Measurements from ENCODE around the gene TMEM37. TPM values are rescaled to one million over a fixed set of nuclear protein-coding genes. Genes with fewer than 3 reads are reported as not detected.

TMEM37 gene
- total and polyA plus RNA-seq, 2 of the 13 experiments (the other 11 are each of a cell fraction or from before 2014, with no cell fraction given), result 37.7 to 115 TPM

GRCh38 chr2:119476301-119477112 lies 44.9 kb downstream of the TMEM37 start (continued):
- TF ChIP-seq FOXJ3 (CRISPR knock-in tag; IDR thresholded peaks at IDR 0.05; ENCODE audit: borderline replicate concordance), result no peak
- TF ChIP-seq ZNF547 (CRISPR knock-in tag; IDR thresholded peaks at IDR 0.05), result peak; percentile 57; the same call in 1 of the 2 replicates
- TF ChIP-seq TFDP1 (CRISPR knock-in tag; IDR thresholded peaks at IDR 0.05; ENCODE audit: borderline replicate concordance), result no peak
- no peak for TF ChIP-seq E2F5 (CRISPR knock-in tag; conservative IDR thresholded peaks at IDR 0.05)
- TF ChIP-seq, protein P1, sequence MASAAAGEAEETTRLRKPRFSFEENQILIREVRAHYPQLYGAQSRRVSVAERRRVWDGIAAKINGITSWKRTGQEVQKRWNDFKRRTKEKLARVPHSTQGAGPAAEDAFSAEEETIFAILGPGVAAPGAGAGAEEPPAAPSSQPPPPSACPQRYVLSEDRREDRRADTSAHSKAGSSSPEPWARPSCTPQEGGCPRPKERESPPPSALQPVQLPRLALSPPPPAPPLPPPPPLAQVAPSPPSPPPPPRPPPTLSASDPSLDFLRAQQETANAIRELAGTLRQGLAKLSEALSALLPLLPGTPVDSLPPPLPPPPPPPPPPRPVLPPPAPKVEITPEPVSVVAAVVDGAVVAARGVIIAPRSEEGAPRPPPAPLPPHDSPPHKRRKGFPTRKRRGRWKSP (CRISPR knock-in tag; IDR thresholded peaks at IDR 0.05), result no peak
- no peak for TF ChIP-seq ZNF549 (CRISPR knock-in tag; IDR thresholded peaks at IDR 0.05)
- TF ChIP-seq GABPB1 (CRISPR knock-in tag; IDR thresholded peaks at IDR 0.05), result peak; percentile 59
- no peak for TF ChIP-seq ZNF530 (CRISPR knock-in tag; IDR thresholded peaks at IDR 0.05; ENCODE audit: low read depth)
- TF ChIP-seq FIP1L1 (IDR thresholded peaks at IDR 0.05; ENCODE audit: borderline replicate concordance, insufficient read depth, low read depth, low read length), result no peak
- TF ChIP-seq PCBP1 (IDR thresholded peaks at IDR 0.05; ENCODE audit: borderline replicate concordance, low read depth, low read length), result no peak
- no peak for TF ChIP-seq NFE2L1 (CRISPR knock-in tag; IDR thresholded peaks at IDR 0.05; ENCODE audit: borderline replicate concordance)
- peak; percentile 75; the same call in 1 of the 2 replicates for TF ChIP-seq ZNF350 (CRISPR knock-in tag; IDR thresholded peaks at IDR 0.05; ENCODE audit: borderline replicate concordance, low read depth)
- no peak for TF ChIP-seq ZNF550 (CRISPR knock-in tag; IDR thresholded peaks at IDR 0.05; ENCODE audit: borderline replicate concordance)
- TF ChIP-seq TGIF2 (CRISPR knock-in tag; IDR thresholded peaks at IDR 0.05), result peak; percentile 87
- TF ChIP-seq ZNF383 (CRISPR knock-in tag; IDR thresholded peaks at IDR 0.05; ENCODE audit: borderline replicate concordance), result no peak
- no peak for TF ChIP-seq ZNF781 (CRISPR knock-in tag; IDR thresholded peaks at IDR 0.05; ENCODE audit: borderline replicate concordance, not compliant biosample characterization)
- peak; percentile 81; the same call in 1 of the 2 replicates for TF ChIP-seq SMAD1 (CRISPR knock-in tag; IDR thresholded peaks at IDR 0.05; ENCODE audit: borderline replicate concordance, low read depth)
- TF ChIP-seq, protein P2, sequence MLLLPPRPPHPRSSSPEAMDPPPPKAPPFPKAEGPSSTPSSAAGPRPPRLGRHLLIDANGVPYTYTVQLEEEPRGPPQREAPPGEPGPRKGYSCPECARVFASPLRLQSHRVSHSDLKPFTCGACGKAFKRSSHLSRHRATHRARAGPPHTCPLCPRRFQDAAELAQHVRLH (CRISPR knock-in tag; IDR thresholded peaks at IDR 0.05; ENCODE audit: borderline replicate concordance, low read depth), result peak; percentile 73; the same call in 1 of the 2 replicates
- no peak for TF ChIP-seq ZNF18 (CRISPR knock-in tag; IDR thresholded peaks at IDR 0.05; ENCODE audit: insufficient replicate concordance)
- TF ChIP-seq ZNF260 (CRISPR knock-in tag; IDR thresholded peaks at IDR 0.05; ENCODE audit: borderline replicate concordance, low read depth), result no peak
- no peak for TF ChIP-seq ZNF672 (CRISPR knock-in tag; IDR thresholded peaks at IDR 0.05)
- no peak for TF ChIP-seq ZNF543 (CRISPR knock-in tag; IDR thresholded peaks at IDR 0.05)
- TF ChIP-seq KLF11 (CRISPR knock-in tag; IDR thresholded peaks at IDR 0.05), result no peak
- TF ChIP-seq ZNF180 (CRISPR knock-in tag; IDR thresholded peaks at IDR 0.05; ENCODE audit: borderline replicate concordance, low read depth), result no peak

Measured in HepG2 (cell line).